Right cardiac atrium (tissue), 5 donors: ENCODE results near the gene FURIN. TPM values are rescaled to one million over a fixed set of nuclear protein-coding genes. Genes with fewer than 3 reads are reported as not detected.
A peak's percentile ranks its signal among the peaks of the same experiment; 100 is the strongest.
"Not testable (repeated sequence)": the region's sequence is repeated elsewhere in the genome, so short reads cannot be mapped to it uniquely, and the experiment has no call there.

ENCODE experiments used
- ATAC-seq, 2 donors: fragments of 200-7000 bp; cut with Tn5 transposase; one replicate each; pipeline versions ENCODE4 v1.8.0 to v1.9.1; 2020; ENCODE audit warnings: moderate library complexity in 2 of 2, mild to moderate bottlenecking in 1 of 2
- DNase-seq, 3 donors: peaks; one replicate each; pipeline ENCODE4 v3.0.0-alpha.2; 2020
- H3K27ac ChIP-seq: one replicate; pipeline ENCODE4 v1.5.1; 2013; ENCODE audit warnings: mild to moderate bottlenecking, low read length, control low read depth, moderate library complexity
- H3K27me3 ChIP-seq: one replicate; pipeline ENCODE4 v1.6.1; 2013; ENCODE audit not compliant: control insufficient read depth, insufficient read depth
- H3K4me1 ChIP-seq: one replicate; pipeline ENCODE4 v1.6.1; 2013; ENCODE audit warnings: low read length; ENCODE audit not compliant: control insufficient read depth, insufficient read depth
- H3K4me3 ChIP-seq: one replicate; pipeline ENCODE4 v1.5.1; 2013; ENCODE audit warnings: low read length, control low read depth
- H3K9me3 ChIP-seq: one replicate; pipeline ENCODE4 v1.6.1; 2013; ENCODE audit warnings: low read length; ENCODE audit not compliant: control insufficient read depth
- WGBS: extraction: QIAGEN DNeasy Blood & Tissue Kit; methylation state at CpG from one replicate; pipeline ENCODE4 v1.1.7; 2013; 5-methylcytosine and 5-hydroxymethylcytosine counted together
- intact Hi-C, 4 donors: fragments of 100-400 bp; cut with DNase I; formaldehyde crosslinking; loops; one replicate each; pipeline versions ENCODE4 v1.11.0 to v1.14.0; 2022 to 2023
- polyA plus RNA-seq: library from polyadenylated mRNA; stranded (reverse); fragments of 200-250 nt; gene quantifications from one replicate; pipeline ENCODE4 v1.2.3, GENCODE V29; 2013
- total RNA-seq, 4 donors: library from RNA; stranded (reverse); fragmentation: NEBNext Ultra II Directional; extraction: Animal tissue kit (Norgen Biotek cat#: 25700); gene quantifications; one replicate each; pipeline ENCODE4 v1.2.1, GENCODE V29; 2021
- donor health status: healthy with polysubstance abuse.
- donor health status: DM: no; HTN: yes; CAD: no.
- donor health status: DM: no; HTN: no; CAD: no.
- donor health status: DM: no; HTN: yes; CAD: no; lungs with severe emphysema.
- donor health status: DM: yes; HTN: yes; CAD: no.

The FURIN gene
- total and polyA plus RNA-seq, 5 donors: 57.4 to 69.0 (median 60.1) TPM

DNA sequence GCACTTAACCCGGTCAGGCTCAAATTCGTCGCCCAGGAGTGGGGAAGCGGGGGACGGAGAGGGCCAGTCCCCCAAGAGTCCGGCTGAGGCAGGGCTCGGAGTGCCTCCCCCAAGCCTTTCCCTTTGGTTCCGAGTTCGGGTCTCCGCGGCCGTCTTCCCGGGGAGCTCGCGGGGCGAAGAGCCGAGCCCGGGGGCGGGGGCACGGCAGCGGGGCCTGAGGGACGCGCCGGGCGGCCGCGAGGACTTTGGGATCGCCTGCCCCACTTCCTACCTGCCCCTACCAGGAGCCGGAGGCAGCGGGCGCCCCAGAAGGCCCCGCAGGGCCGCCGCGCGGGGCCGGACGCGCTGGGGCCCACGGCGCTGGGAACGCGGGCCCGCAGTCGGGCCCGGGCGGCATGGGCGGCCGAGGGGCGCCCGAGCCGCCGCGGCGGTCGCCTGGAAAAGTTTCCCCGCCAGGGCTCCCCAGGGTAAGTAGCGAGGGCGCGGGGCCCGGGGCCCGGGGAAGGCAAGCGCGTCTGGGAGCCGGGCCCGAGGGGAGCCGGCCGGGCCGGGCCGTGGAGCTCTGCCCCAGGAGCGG is 2.8 kb downstream of the FURIN start:
- under 1% methylated on average over 71 of the region's 71 CpGs for WGBS
- H3K4me1 ChIP-seq: peaks cover 25% of the 10 kb centered on the region
- ATAC-seq (peak; percentile 1 to 7), DNase-seq (peak in 2 of 3 donors; percentile 77 to 79)
- intact Hi-C loops: loop anchor here in 1 of 4 donors (5.0 kb wide), 1 partner anchor 154 kb away; the partner anchor contains the start of gene BLM
- H3K4me3 ChIP-seq: peak overlapping the region; percentile 99
- peak overlapping the region; percentile 94 for H3K27ac ChIP-seq
- H3K9me3 ChIP-seq: no peaks in the 10 kb centered on the region
- no peaks in the 10 kb centered on the region for H3K27me3 ChIP-seq

DNA sequence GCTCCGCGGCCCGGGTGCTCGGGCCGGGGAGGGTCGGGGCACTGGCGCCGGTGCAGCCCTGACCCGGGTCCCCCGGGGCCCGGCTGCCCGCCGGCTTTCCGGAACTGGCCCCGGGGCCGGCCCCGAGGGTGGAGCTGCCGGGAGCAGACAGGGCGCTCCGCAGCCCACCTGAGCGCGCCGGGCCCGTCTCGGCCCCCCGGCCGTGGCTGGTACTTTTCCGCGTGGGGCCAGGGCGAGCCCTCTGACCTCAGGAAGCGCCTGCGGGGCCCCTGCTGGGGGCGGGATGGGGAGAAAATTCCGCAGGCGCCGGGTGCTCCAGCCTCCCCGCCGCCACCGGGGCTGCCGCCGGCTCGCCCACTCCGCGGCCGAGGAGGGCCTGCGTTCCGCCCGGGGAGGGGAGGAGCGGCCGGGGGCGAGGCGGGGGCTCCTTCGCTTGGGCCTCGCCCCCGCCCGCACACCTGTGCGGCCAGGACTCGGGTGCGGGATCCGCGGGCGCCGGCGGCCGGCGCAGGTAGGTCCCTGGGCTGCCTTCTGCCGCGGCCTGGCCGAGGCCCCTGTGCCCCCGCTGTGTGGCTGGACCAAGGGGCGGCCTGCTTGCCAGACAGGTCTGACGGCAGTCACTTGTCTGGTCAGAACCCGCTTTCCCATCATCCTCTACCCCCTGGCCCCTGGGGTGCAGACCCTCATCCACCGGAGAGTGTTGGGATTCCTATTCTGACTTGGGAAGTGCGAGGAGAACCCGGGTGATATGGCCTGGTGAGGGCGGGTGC is 3.5 kb downstream of the FURIN start:
- peak overlapping the region; percentile 99 for H3K4me3 ChIP-seq
- ATAC-seq: peak; percentile 1 to 8
- intact Hi-C loops: loop anchor here in 1 of 4 donors (5.0 kb wide), 1 partner anchor 155 kb away; the partner anchor contains the start of gene BLM
- WGBS: under 1% methylated on average over 77 of the region's 77 CpGs
- H3K27me3 ChIP-seq: no peaks in the 10 kb centered on the region
- peak overlapping the region; percentile 94 for H3K27ac ChIP-seq
- DNase-seq: peak in 2 of 3 donors; percentile 73 to 75
- H3K9me3 ChIP-seq: no peaks in the 10 kb centered on the region
- peaks cover 25% of the 10 kb centered on the region for H3K4me1 ChIP-seq

DNA sequence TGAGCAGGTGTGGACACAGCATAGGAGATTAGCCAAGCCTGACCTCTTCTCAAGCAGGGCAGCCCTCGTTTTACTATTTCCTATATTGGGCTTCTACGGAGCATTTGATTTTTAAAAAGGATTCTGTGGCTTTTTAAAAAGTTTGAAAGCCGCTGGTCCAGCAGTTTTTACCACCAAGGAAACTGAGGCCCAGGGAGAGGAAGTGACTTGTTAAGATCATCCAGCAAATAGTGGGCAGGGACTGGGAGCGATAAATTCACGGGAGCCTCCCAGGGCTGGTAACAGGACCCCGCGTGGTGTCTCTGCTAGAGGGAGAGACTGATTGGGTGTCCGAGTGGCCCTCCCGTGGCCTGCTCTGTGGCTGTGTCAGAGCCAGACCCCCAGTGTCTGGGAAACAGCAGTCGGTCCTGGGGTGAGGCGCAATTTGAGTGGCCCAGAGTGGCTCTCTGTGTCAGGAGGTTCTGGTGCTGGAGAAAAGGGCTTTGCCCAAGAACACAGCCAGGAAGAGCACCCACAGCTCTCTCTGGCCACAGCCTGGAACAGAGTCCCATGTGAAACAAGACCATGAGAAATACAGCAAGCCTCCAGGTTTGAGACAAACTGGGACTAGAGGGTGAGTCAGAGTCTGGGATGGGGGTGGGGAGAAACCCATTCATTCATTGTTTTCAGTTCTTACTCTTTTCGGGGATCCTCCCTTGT is 4.2 kb downstream of the FURIN start:
- H3K27ac ChIP-seq: peak overlapping the region; percentile 94
- no peaks in the 10 kb centered on the region for H3K9me3 ChIP-seq
- peaks cover 25% of the 10 kb centered on the region for H3K4me1 ChIP-seq
- intact Hi-C loops: loop anchor here in 1 of 4 donors (5.0 kb wide), 1 partner anchor 155 kb away; the partner anchor contains the start of gene BLM
- ATAC-seq (peak; percentile 9 to 22), DNase-seq (peak in 2 of 3 donors; percentile 70 to 71)
- peak overlapping the region; percentile 99 for H3K4me3 ChIP-seq
- H3K27me3 ChIP-seq: no peaks in the 10 kb centered on the region
- WGBS: 18% methylated on average over 12 of the region's 12 CpGs

DNA sequence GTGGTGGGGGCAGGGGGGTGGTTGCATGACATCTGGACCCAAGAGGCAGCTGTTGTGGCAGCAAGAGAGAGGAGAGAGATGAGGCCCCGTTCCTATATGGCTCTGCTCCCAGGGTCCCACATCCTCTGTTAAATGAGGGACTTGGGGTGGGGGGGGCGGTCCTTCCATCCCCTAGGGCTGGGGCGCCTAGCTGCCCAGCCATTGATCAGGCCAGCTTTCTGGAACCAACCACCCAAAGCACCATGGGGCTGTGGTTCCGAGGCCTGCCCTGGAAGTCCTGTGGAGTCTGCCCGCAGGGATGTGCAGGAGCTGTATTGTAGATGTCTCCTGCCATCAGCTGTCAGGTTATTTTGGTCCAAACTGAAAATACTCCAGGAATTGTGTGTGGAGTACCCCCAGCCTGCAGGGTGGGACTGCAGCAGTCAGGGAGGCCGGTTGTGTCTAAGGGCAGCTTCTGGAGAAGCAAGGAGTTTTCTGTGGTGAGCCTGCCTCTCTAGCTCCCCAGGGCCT is 5.2 kb downstream of the FURIN start:
- no peaks in the 10 kb centered on the region for H3K9me3 ChIP-seq
- peak overlapping the region; percentile 49 for H3K27ac ChIP-seq
- H3K4me3 ChIP-seq: no peak overlapping the region
- intact Hi-C loops: loop anchor here in 1 of 4 donors (5.0 kb wide), 1 partner anchor 156 kb away; the partner anchor contains the start of gene BLM
- peaks cover 22% of the 10 kb centered on the region for H3K4me1 ChIP-seq
- H3K27me3 ChIP-seq: no peaks in the 10 kb centered on the region
- DNase-seq (peak in 1 of 3 donors; percentile 54), ATAC-seq (no peak)
- 63% methylated on average over 6 of the region's 6 CpGs for WGBS

DNA sequence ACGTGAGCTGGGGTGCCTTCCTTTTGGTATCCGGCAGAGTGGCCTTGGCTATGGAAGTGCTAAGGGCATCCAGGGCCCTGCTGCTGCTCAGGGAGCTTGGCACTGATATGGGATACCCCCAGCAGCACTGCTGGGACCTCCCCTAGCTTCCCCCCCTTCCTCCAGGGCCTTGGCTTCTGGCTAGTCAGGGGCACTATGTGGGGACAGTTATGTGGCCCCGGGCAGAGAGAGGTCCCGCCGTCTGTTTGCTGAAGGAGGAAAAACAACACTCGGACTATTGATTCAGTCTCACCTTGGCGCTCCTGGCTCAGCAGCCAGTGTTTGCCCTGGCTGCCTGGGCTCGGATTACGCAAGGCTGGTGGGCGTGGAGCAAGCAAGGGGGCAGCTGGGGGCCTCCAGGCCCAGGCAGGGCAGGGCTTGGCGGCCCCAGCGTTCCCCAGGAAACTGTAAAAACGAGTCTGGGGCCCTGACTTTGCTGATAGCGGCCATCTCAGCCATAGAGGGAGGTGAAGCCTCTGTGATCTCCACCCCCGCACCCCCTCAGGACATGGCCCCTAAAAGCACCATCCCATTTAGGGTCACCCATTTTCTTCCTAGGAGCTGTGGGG is 5.7 kb downstream of the FURIN start:
- H3K27ac ChIP-seq: peak overlapping the region; percentile 49
- no peak overlapping the region for H3K4me3 ChIP-seq

DNA sequence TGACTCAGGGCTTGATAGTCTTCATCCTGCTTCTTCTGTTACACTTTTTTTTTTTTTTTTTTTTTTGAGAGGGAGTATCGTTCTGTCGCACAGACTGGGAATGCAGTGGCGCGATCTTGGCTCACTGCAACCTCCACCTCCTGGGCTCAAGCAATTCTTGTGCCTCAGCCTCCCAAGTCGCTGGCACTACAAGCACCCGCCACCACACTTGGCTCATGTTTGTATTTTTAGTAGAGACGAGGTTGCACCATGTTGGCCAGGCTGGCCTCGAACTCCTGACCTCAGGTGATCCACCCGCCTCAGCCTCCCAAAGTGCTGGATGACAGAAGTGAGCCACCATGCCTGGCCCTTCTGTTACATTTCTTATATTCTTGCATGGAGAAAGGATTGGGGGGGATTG is 6.6 kb downstream of the FURIN start:
- 89% methylated on average over 9 of the region's 9 CpGs for WGBS
- H3K27ac ChIP-seq, H3K9me3 ChIP-seq, ATAC-seq, H3K4me3 ChIP-seq, H3K27me3 ChIP-seq: not testable (repeated sequence)
- intact Hi-C loops: loop anchor here in 1 of 4 donors (5.0 kb wide), 1 partner anchor 158 kb away; the partner anchor contains the start of gene BLM
- DNase-seq: peak in 1 of 3 donors; percentile 51
- H3K4me1 ChIP-seq: peaks cover 12% of the 10 kb centered on the region

More for the DNA sequence above, 5.7 kb downstream of the FURIN start:
- ATAC-seq (no peak), DNase-seq (peak in 1 of 3 donors; percentile 68)
- WGBS: 56% methylated on average over 15 of the region's 15 CpGs
- H3K9me3 ChIP-seq: no peaks in the 10 kb centered on the region
- peaks cover 18% of the 10 kb centered on the region for H3K4me1 ChIP-seq
- H3K27me3 ChIP-seq: no peaks in the 10 kb centered on the region
- intact Hi-C loops: loop anchor here in 1 of 4 donors (5.0 kb wide), 1 partner anchor 157 kb away; the partner anchor contains the start of gene BLM

DNA sequence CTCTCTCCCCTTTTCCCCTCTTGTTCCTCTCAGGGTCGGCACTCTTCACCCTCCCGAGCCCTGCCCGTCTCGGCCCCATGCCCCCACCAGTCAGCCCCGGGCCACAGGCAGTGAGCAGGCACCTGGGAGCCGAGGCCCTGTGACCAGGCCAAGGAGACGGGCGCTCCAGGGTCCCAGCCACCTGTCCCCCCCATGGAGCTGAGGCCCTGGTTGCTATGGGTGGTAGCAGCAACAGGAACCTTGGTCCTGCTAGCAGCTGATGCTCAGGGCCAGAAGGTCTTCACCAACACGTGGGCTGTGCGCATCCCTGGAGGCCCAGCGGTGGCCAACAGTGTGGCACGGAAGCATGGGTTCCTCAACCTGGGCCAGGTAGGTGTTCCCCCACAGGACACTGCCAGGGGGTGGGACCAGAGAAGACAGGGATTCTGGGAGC is 7.2 kb downstream of the FURIN start:
- 94% methylated on average over 12 of the region's 12 CpGs for WGBS
- intact Hi-C loops: no loop called here
- H3K4me3 ChIP-seq: no peak overlapping the region
- ATAC-seq (no peak), DNase-seq (peak in 2 of 3 donors; percentile 43 to 47)
- peaks cover 8% of the 10 kb centered on the region for H3K4me1 ChIP-seq
- no peaks in the 10 kb centered on the region for H3K9me3 ChIP-seq
- H3K27me3 ChIP-seq: no peaks in the 10 kb centered on the region
- no peak overlapping the region for H3K27ac ChIP-seq

DNA sequence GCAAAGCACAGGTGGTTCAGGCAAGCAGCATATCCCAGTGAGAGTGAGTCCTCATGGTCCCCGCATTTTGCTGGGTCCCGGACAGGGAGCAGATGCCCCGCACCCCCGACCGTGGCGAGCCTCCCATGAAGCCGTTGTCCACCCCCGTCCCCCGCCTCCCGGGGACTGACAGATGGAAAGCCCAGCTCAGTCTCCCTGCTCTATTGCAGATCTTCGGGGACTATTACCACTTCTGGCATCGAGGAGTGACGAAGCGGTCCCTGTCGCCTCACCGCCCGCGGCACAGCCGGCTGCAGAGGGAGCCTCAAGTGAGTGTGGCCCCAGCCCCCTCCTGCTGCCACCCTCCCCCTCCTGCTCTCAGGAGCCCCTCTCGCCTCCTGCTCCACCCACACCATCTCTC is 7.7 kb downstream of the FURIN start:
- intact Hi-C loops: no loop called here
- Histone ChIP-seq H3K9me3 (no peaks in the 10 kb centered on the region), H3K27ac (no peak overlapping the region), H3K4me1 (peaks cover 8% of the 10 kb centered on the region), H3K4me3 (no peak overlapping the region), H3K27me3 (no peaks in the 10 kb centered on the region)
- ATAC-seq (no peak), DNase-seq (peak in 1 of 3 donors; percentile 37)
- 91% methylated on average over 20 of the region's 20 CpGs for WGBS

DNA sequence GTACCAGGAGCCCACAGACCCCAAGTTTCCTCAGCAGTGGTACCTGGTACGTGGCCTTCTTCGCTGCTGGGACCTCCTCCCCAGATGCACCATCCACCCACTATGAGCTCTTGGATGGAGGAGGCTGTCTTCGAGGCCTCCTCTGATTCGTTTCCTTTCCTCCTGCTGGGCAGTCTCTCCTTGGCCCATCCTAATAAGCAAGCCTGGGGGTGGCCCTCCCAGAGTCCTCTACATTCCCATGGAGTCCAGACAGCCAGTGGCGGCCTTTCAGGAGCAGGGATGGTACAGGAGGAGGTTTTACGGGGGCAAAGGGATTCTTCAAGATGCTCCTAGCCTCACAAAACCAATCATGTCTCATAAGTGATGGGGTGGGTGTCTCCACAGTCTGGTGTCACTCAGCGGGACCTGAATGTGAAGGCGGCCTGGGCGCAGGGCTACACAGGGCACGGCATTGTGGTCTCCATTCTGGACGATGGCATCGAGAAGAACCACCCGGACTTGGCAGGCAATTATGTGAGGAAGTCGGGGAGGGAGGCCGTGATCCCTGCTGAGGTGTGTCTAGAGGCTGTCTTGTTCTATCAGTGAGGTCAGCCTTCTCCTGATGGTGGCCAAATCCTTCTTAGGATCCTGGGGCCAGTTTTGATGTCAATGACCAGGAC is 8.3 kb downstream of the FURIN start:
- no peaks in the 10 kb centered on the region for H3K9me3 ChIP-seq
- H3K27me3 ChIP-seq: no peaks in the 10 kb centered on the region
- intact Hi-C loops: no loop called here
- ATAC-seq (no peak), DNase-seq (peak in 1 of 3 donors; percentile 20)
- H3K4me3 ChIP-seq: no peak overlapping the region
- H3K27ac ChIP-seq: no peak overlapping the region
- peaks cover 8% of the 10 kb centered on the region for H3K4me1 ChIP-seq
- WGBS: 90% methylated on average over 15 of the region's 15 CpGs

DNA sequence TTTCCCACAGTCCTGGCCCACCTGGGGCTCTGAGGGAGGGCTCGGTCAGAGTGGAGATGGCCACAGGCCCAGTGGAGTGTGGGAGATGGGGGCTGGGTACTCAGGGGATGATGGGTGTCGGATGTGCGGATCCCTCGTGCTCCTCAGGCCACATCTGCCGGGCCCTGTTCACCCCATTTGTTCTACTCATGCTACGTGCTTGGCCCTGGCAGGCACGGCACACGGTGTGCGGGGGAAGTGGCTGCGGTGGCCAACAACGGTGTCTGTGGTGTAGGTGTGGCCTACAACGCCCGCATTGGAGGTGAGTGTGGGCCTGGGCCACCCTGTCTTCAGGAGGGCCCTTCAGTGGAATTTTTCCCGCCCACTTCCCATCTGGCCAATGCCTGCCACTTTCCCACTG is 8.9 kb downstream of the FURIN start:
- no peak overlapping the region for H3K27ac ChIP-seq
- no peaks in the 10 kb centered on the region for H3K9me3 ChIP-seq
- ATAC-seq (no peak), DNase-seq (peak in 1 of 3 donors; percentile 20)
- no peaks in the 10 kb centered on the region for H3K27me3 ChIP-seq
- intact Hi-C loops: no loop called here
- H3K4me1 ChIP-seq: peaks cover 8% of the 10 kb centered on the region
- no peak overlapping the region for H3K4me3 ChIP-seq
- 91% methylated on average over 14 of the region's 14 CpGs for WGBS
